C1 segment of cervical spinal cord (tissue), 14 donors: ENCODE results near the gene PSMA5.
A peak's percentile ranks its signal among the peaks of the same experiment; 100 is the strongest.
"Not testable (repeated sequence)": the region's sequence is repeated elsewhere in the genome, so short reads cannot be mapped to it uniquely, and the experiment has no call there.

Source experiments
- DNase-seq, 14 donors: peaks; one replicate each; lab custom pipeline; 2025; lab: John Stamatoyannopoulos, UW

PSMA5 gene

GRCh38 chr1:109426281-109427170 is at the start of gene PSMA5:
Gene PSMA5 (minus strand): TSS chr1:109426448. CDS start chr1:109426330, 118 bp downstream.
- DNase-seq = peak; percentile 77 to 99 (median 94)

GRCh38 chr1:109475261-109475660 is 49.0 kb upstream of the PSMA5 start:
- DNase-seq = no peak

- no peak for DNase-seq
Observed at GRCh38 chr1:109474697-109475096, 48.4 kb upstream of the PSMA5 start.

GRCh38 chr1:109473284-109474057 is 47.2 kb upstream of the PSMA5 start:
- DNase-seq = not testable (repeated sequence)

- DNase-seq = no peak
Observed at GRCh38 chr1:109472779-109473178, 46.5 kb upstream of the PSMA5 start.

GRCh38 chr1:109470245-109470644 is 44.0 kb upstream of the PSMA5 start:
- DNase-seq = no peak

GRCh38 chr1:109468903-109469302 is 42.7 kb upstream of the PSMA5 start:
- DNase-seq = no peak

GRCh38 chr1:109468061-109468460 is 41.8 kb upstream of the PSMA5 start:
- DNase-seq = no peak

- no peak for DNase-seq
Observed at GRCh38 chr1:109467301-109467777, 41.1 kb upstream of the PSMA5 start.

GRCh38 chr1:109466452-109467300 is 40.4 kb upstream of the PSMA5 start, which contains the start of gene SYPL2:
Gene SYPL2 (plus strand): TSS chr1:109466546. CDS start chr1:109466844, 298 bp downstream.
- peak in 4 of 14 donors; percentile 7 to 20 (median 16) for DNase-seq

- no peak for DNase-seq
Observed at GRCh38 chr1:109466125-109466451, 39.8 kb upstream of the PSMA5 start.

GRCh38 chr1:109457819-109458218 is 31.6 kb upstream of the PSMA5 start:
- DNase-seq = no peak

- DNase-seq = no peak
Observed at GRCh38 chr1:109454497-109455133, 28.4 kb upstream of the PSMA5 start.

- no peak for DNase-seq
Observed at GRCh38 chr1:109447524-109447923, 21.3 kb upstream of the PSMA5 start.

GRCh38 chr1:109445949-109446695 is 19.9 kb upstream of the PSMA5 start:
- DNase-seq = not testable (repeated sequence)

- DNase-seq = no peak
Observed at GRCh38 chr1:109444346-109444745, 18.1 kb upstream of the PSMA5 start.

GRCh38 chr1:109443476-109443875 is 17.2 kb upstream of the PSMA5 start:
- DNase-seq = no peak

- no peak for DNase-seq
Observed at GRCh38 chr1:109441069-109441468, 14.8 kb upstream of the PSMA5 start.

- no peak for DNase-seq
Observed at GRCh38 chr1:109438798-109439297, 12.6 kb upstream of the PSMA5 start.

GRCh38 chr1:109434484-109434883 is 8.2 kb upstream of the PSMA5 start:
- DNase-seq = no peak
